ENCODE results near the gene COG7.

DNA sequence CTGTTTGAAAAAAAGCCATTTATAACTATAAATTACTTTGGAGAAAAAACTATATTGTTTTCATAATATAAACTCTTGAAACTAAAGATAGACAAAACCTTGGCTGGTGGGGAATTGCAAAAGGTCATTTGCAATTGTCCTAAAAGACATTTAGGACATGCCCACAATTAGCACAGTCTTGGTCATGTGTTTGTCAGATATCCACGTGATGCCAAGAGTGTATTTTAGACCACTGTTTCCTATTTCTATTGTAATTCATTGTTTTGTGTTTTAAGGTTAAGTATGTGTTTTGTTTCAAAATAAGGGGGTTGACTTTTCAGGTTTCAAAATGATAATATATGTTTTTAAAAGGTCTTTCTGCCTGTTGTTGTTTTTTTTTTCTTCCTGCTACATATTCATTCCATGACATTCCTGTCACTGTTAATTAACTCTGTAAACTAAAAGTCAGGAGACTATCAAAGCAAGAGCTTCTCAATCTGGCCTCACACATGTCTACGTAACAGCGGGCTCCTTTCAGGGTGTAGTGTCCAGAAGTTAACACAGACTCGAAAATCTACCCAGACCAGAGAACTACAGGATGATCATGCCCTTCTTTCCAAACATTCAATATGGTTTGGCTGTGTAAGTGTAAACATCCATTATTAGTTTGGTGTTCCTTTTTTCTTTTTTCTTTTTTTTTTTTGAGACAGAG is 58.7 kb downstream of the COG7 start:
- TF ChIP-seq, protein P1, sequence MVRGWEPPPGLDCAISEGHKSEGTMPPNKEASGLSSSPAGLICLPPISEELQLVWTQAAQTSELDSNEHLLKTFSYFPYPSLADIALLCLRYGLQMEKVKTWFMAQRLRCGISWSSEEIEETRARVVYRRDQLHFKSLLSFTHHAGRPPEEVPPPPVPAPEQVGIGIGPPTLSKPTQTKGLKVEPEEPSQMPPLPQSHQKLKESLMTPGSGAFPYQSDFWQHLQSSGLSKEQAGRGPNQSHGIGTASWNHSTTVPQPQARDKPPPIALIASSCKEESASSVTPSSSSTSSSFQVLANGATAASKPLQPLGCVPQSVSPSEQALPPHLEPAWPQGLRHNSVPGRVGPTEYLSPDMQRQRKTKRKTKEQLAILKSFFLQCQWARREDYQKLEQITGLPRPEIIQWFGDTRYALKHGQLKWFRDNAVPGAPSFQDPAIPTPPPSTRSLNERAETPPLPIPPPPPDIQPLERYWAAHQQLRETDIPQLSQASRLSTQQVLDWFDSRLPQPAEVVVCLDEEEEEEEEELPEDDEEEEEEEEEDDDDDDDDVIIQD (CRISPR knock-in tag; IDR thresholded peaks at IDR 0.05; ENCODE audit: low read depth) = no peak
- no peak for TF ChIP-seq IKZF4 (CRISPR knock-in tag; IDR thresholded peaks at IDR 0.05; ENCODE audit: borderline replicate concordance, low read depth, not compliant biosample characterization)
- TF ChIP-seq CHD4 (IDR thresholded peaks at IDR 0.05; ENCODE audit: borderline replicate concordance, low read length) = no peak
- TF ChIP-seq, protein P2, sequence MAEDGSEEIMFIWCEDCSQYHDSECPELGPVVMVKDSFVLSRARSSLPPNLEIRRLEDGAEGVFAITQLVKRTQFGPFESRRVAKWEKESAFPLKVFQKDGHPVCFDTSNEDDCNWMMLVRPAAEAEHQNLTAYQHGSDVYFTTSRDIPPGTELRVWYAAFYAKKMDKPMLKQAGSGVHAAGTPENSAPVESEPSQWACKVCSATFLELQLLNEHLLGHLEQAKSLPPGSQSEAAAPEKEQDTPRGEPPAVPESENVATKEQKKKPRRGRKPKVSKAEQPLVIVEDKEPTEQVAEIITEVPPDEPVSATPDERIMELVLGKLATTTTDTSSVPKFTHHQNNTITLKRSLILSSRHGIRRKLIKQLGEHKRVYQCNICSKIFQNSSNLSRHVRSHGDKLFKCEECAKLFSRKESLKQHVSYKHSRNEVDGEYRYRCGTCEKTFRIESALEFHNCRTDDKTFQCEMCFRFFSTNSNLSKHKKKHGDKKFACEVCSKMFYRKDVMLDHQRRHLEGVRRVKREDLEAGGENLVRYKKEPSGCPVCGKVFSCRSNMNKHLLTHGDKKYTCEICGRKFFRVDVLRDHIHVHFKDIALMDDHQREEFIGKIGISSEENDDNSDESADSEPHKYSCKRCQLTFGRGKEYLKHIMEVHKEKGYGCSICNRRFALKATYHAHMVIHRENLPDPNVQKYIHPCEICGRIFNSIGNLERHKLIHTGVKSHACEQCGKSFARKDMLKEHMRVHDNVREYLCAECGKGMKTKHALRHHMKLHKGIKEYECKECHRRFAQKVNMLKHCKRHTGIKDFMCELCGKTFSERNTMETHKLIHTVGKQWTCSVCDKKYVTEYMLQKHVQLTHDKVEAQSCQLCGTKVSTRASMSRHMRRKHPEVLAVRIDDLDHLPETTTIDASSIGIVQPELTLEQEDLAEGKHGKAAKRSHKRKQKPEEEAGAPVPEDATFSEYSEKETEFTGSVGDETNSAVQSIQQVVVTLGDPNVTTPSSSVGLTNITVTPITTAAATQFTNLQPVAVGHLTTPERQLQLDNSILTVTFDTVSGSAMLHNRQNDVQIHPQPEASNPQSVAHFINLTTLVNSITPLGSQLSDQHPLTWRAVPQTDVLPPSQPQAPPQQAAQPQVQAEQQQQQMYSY (CRISPR knock-in tag; IDR thresholded peaks at IDR 0.05) = no peak
- TF ChIP-seq, protein P3, sequence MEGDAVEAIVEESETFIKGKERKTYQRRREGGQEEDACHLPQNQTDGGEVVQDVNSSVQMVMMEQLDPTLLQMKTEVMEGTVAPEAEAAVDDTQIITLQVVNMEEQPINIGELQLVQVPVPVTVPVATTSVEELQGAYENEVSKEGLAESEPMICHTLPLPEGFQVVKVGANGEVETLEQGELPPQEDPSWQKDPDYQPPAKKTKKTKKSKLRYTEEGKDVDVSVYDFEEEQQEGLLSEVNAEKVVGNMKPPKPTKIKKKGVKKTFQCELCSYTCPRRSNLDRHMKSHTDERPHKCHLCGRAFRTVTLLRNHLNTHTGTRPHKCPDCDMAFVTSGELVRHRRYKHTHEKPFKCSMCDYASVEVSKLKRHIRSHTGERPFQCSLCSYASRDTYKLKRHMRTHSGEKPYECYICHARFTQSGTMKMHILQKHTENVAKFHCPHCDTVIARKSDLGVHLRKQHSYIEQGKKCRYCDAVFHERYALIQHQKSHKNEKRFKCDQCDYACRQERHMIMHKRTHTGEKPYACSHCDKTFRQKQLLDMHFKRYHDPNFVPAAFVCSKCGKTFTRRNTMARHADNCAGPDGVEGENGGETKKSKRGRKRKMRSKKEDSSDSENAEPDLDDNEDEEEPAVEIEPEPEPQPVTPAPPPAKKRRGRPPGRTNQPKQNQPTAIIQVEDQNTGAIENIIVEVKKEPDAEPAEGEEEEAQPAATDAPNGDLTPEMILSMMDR (CRISPR knock-in tag; IDR thresholded peaks at IDR 0.05) = no peak
- no peak for TF ChIP-seq ZNF138 (CRISPR knock-in tag; IDR thresholded peaks at IDR 0.05; ENCODE audit: low read depth)
- no peak for TF ChIP-seq ZNF24 (IDR thresholded peaks at IDR 0.05)
- TF ChIP-seq CEBPB (IDR thresholded peaks at IDR 0.05; ENCODE audit: borderline replicate concordance, low read depth, low read length) = no peak
- TF ChIP-seq RBM39 (IDR thresholded peaks at IDR 0.05; ENCODE audit: low read depth, low read length, poor library complexity, severe bottlenecking) = no peak
- TF ChIP-seq, protein P4, sequence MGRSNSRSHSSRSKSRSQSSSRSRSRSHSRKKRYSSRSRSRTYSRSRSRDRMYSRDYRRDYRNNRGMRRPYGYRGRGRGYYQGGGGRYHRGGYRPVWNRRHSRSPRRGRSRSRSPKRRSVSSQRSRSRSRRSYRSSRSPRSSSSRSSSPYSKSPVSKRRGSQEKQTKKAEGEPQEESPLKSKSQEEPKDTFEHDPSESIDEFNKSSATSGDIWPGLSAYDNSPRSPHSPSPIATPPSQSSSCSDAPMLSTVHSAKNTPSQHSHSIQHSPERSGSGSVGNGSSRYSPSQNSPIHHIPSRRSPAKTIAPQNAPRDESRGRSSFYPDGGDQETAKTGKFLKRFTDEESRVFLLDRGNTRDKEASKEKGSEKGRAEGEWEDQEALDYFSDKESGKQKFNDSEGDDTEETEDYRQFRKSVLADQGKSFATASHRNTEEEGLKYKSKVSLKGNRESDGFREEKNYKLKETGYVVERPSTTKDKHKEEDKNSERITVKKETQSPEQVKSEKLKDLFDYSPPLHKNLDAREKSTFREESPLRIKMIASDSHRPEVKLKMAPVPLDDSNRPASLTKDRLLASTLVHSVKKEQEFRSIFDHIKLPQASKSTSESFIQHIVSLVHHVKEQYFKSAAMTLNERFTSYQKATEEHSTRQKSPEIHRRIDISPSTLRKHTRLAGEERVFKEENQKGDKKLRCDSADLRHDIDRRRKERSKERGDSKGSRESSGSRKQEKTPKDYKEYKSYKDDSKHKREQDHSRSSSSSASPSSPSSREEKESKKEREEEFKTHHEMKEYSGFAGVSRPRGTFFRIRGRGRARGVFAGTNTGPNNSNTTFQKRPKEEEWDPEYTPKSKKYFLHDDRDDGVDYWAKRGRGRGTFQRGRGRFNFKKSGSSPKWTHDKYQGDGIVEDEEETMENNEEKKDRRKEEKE (IDR thresholded peaks at IDR 0.05) = no peak
- TF ChIP-seq NFYC (CRISPR knock-in tag; IDR thresholded peaks at IDR 0.05) = no peak
- TF ChIP-seq, protein P5, sequence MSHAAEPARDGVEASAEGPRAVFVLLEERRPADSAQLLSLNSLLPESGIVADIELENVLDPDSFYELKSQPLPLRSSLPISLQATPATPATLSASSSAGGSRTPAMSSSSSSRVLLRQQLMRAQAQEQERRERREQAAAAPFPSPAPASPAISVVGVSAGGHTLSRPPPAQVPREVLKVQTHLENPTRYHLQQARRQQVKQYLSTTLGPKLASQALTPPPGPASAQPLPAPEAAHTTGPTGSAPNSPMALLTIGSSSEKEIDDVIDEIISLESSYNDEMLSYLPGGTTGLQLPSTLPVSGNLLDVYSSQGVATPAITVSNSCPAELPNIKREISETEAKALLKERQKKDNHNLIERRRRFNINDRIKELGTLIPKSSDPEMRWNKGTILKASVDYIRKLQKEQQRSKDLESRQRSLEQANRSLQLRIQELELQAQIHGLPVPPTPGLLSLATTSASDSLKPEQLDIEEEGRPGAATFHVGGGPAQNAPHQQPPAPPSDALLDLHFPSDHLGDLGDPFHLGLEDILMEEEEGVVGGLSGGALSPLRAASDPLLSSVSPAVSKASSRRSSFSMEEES (CRISPR knock-in tag; IDR thresholded peaks at IDR 0.05) = no peak

All from HepG2 (cell line).